ENCODE measurements around the gene EXPH5.
"Not testable (repeated sequence)": the region's sequence is repeated elsewhere in the genome, so short reads cannot be mapped to it uniquely, and the experiment has no call there.

The EXPH5 gene

DNA sequence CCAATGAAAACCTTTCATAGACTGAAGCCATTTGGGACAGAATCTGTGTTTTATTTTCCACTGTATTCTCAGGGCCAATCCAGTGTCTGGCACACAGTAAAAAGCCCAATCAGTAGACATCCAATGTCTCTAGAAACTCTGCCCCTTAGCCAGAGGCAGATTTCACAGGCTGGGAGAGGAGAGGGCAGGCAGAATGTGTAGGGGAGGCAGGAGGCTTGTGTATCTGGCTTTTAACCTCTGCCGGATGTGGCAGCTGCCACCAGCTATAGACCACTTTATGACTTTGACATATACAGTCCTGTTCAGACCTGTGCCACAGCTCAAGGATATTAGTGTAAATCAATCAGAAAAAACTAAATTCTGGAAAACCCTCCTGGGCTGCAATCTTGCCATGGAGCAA, 4.4 kb downstream of the EXPH5 start:
- TF ChIP-seq, protein P1, sequence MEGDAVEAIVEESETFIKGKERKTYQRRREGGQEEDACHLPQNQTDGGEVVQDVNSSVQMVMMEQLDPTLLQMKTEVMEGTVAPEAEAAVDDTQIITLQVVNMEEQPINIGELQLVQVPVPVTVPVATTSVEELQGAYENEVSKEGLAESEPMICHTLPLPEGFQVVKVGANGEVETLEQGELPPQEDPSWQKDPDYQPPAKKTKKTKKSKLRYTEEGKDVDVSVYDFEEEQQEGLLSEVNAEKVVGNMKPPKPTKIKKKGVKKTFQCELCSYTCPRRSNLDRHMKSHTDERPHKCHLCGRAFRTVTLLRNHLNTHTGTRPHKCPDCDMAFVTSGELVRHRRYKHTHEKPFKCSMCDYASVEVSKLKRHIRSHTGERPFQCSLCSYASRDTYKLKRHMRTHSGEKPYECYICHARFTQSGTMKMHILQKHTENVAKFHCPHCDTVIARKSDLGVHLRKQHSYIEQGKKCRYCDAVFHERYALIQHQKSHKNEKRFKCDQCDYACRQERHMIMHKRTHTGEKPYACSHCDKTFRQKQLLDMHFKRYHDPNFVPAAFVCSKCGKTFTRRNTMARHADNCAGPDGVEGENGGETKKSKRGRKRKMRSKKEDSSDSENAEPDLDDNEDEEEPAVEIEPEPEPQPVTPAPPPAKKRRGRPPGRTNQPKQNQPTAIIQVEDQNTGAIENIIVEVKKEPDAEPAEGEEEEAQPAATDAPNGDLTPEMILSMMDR (IDR thresholded peaks at IDR 0.05), result no peak
- no peak for DNase-seq (ENCODE audit: low spot score)
- H3K4me3 ChIP-seq, result no peak overlapping the region
- H3K27ac ChIP-seq, result no peak overlapping the region

DNA sequence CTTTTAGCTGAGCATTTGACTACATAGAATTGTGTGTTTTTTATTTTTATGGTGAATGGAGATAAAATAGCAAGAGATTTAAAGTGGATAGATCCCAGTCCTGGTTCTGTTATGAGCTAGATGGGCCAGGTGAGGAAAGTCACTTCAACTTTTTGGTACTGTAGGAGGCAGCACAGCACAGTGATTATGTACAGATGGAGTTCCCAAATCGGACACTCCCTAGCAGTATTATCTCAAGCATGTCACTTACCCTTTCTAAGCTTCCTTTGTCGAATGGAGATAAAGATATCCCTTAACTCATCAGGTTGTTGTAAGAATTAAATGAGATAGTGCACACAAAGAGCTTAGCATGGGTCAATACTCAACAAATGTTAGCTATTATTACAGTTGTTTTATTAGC, 5.3 kb downstream of the EXPH5 start:
- Histone ChIP-seq H3K4me3 (no peak overlapping the region), H3K27ac (no peak overlapping the region)
- TF ChIP-seq, protein P1 (IDR thresholded peaks at IDR 0.05), result no peak
- DNase-seq (ENCODE audit: low spot score), result no peak

DNA sequence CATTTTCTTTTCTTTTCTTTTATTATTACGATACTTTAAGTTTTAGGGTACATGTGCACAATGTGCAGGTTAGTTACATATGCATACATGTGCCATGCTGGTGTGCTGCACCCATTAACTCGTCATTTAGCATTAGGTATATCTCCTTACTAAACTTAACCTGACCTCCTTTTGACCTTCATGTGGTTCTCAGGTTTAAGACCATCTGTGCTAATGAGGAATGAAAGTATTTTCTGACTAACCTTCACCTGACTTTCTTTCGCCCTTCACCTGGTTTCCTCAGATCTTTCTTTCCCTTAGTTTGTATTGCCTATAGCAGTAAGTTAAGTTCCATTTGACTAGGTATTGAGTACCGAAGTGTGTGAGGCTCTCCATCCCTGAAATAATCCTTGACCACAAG, 6.5 kb downstream of the EXPH5 start:
- DNase-seq (ENCODE audit: low spot score), result no peak
- TF ChIP-seq, protein P1 (IDR thresholded peaks at IDR 0.05), result no peak
- Histone ChIP-seq H3K4me3 (no peak overlapping the region), H3K27ac (no peak overlapping the region)

DNA sequence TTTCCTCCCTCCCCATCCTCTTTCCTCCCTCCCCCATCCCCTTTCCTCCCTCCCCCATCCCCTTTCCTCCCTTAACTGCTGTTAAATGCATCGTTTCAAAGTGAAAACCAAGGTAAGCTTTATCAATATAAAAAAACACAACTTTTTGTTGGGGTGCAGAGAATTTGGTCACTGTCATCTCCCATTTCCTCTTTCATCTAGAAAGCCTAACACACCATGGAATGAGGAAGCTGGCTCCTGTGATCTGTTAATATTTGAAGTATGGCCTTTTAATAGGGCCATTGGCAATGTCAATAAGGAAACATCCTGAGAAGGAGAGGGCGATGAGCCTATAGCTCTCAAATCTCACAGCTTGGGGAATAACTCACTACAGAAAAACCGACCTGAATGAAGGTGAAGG, 7.0 kb downstream of the EXPH5 start:
- DNase-seq (ENCODE audit: low spot score), result no peak
- Histone ChIP-seq H3K4me3 (no peak overlapping the region), H3K27ac (no peak overlapping the region)
- TF ChIP-seq, protein P1 (IDR thresholded peaks at IDR 0.05), result no peak

DNA sequence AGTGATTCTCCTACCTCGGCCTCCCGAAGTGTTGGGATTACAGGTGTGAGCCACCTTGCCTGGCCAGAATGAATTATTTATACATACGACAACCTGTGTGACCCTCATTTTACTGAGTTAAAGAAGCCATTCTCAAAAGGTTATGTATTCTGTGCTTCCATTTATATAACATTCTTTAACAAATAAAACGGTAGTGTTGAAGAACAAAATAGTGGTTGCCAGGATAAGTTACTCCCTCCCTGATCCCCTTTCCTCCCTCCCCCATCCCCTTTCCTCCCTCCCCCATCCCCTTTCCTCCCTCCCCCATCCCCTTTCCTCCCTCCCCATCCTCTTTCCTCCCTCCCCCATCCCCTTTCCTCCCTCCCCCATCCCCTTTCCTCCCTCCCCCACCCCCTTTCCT, 7.4 kb downstream of the EXPH5 start:
- not testable (repeated sequence) for H3K27ac ChIP-seq; H3K4me3 ChIP-seq; DNase-seq (ENCODE audit: low spot score)

DNA sequence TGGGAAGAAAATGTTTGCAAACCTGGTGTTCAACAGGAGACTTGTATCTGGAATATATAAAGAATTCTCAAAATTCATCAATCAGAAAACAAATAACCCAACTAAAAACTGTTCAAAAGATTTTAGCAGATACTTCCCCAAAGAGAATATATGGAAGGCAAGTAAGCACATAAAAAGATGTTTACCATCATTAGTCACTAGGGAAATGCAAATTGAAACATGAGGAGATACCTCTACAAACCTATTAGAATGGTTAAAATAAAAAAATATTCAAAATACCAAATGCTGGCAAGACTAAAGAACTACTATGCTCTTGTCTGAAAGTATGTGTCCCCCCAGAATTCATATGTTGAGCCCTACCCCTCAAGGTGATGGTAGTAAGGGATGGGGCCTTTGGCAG, 8.6 kb downstream of the EXPH5 start:
- TF ChIP-seq, protein P1 (IDR thresholded peaks at IDR 0.05), result no peak

DNA sequence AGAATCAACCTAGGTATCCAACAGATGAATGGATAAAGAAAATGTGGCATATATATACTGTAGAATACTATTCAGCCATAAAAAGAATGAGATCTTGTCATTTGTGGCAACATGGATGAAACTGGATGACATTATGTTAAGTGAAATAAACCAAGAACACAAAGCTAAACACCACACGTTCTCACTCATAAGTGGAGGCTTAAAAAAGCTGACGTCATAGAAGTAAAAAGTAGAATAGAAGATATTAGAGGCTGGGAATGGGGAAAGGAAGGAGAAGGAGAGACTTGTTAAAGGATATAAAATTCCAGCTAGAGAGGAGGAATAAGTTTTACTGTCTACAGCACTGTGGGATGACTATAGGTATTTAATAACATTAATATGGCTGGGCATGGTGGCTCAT, 12.9 kb downstream of the EXPH5 start:
- Histone ChIP-seq H3K4me3 (no peak overlapping the region), H3K27ac (no peak overlapping the region)
- TF ChIP-seq, protein P1 (IDR thresholded peaks at IDR 0.05), result no peak
- no peak for DNase-seq (ENCODE audit: low spot score)

More for the DNA sequence above, 8.6 kb downstream of the EXPH5 start:
- no peak overlapping the region for H3K27ac ChIP-seq
- no peak overlapping the region for H3K4me3 ChIP-seq
- DNase-seq (ENCODE audit: low spot score), result no peak

DNA sequence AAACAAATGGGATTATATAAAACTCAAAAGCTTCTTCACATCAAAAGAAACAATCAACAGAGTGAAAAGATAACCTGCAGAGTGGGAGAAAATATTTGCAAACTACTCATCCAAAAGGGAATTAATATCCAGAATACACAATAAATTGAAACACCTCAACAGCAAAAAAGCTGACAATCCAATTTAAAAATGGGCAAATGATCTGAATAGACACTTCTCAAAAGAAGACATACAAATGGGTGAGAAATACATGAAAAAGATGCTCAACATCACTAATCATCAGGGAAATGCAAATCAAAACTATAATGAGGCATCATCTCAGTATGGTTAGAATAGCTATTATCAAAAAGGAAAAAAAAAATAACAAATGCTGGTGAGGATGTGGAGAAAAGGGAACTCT, 13.5 kb downstream of the EXPH5 start:
- DNase-seq (ENCODE audit: low spot score), result no peak
- Histone ChIP-seq H3K4me3 (no peak overlapping the region), H3K27ac (no peak overlapping the region)
- TF ChIP-seq, protein P1 (IDR thresholded peaks at IDR 0.05), result no peak

Data from coronary artery (tissue), 2 donors.